Lower leg skin (tissue), 4 donors: ENCODE data around the gene TRIM13. TPM values are rescaled to one million over a fixed set of nuclear protein-coding genes. Genes with fewer than 3 reads are reported as not detected.
"Not testable (repeated sequence)": the region's sequence is repeated elsewhere in the genome, so short reads cannot be mapped to it uniquely, and the experiment has no call there.

Experiments
- DNase-seq, 2 donors: peaks; one replicate each; pipeline ENCODE4 v3.0.0-alpha.2; 2019; ENCODE audit warnings: low spot score in 2 of 2
- H3K4me3 ChIP-seq: fragments of 200-600 bp; sonication (generic); 2 replicates; pipeline ENCODE4 v1.5.1; 2017; ENCODE audit warnings: mild to moderate bottlenecking, low read depth; ENCODE audit not compliant: poor library complexity, severe bottlenecking
- POLR2A ChIP-seq, 2 donors: fragments of 450-650 bp; IDR thresholded peaks; one replicate each; pipeline ENCODE4 v1.6.1; 2016 to 2017; ENCODE audit warnings: antibody characterized with exemption in 2 of 2, mild to moderate bottlenecking in 1 of 2, moderate library complexity in 1 of 2
- WGBS, 2 donors: methylation state at CpG; one replicate each; pipeline ENCODE4 v1.1.5; 2018; 5-methylcytosine and 5-hydroxymethylcytosine counted together
- intact Hi-C: fragments of 100-400 bp; cut with DNase I; formaldehyde crosslinking; loops from one replicate; pipeline ENCODE4 v1.15.0; 2023; ENCODE audit warnings: low total_unique reads
- microRNA counts, 2 donors: library from miRNA; unstranded; fragments of <30 nt; microRNA quantifications; one replicate each; lab custom pipeline; 2016
- microRNA-seq, 2 donors: library from miRNA; unstranded; fragments of <30 nt; microRNA quantifications; one replicate each; pipeline ENCODE4, GENCODE V29; 2016; ENCODE audit warnings: borderline replicate concordance in 2 of 2, borderline number of aligned reads in 1 of 2
- total RNA-seq, 4 donors: library from RNA; depleted of rRNA; stranded (reverse); fragments of >200 nt; gene quantifications; one replicate each; pipeline ENCODE4 v1.1.0, GENCODE V29; 2016
- TF ChIP-seq, protein P1 (sequence below), 3 donors: fragments of 450-650 bp; IDR thresholded peaks; one replicate each; pipeline ENCODE4 v1.5.1; 2016; ENCODE audit warnings: antibody characterized with exemption in 3 of 3, mild to moderate bottlenecking in 3 of 3, moderate library complexity in 2 of 3

The TRIM13 gene
- total RNA-seq, 4 donors from 2014 or later: 19.4 to 39.2 (median 27.5) TPM

DNA sequence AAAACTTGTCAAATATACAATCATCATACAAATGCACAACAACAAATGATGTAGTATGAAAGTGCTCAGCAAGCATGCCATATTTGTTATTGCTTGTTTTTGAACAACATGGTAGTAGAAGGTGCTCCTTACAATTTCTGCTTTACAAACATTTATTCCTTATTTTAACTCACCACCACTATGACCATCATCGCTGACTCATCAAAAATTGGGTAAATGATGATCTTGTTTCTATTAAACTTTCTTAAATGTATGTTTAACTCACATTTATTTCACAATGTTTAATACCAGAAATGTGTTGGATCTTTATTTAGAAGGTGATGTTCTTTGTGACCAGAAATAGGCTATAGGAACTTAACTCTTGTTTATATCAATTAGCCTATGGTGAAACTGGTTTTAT, 63.9 kb downstream of the TRIM13 start:
- 97 to 98% methylated on average over 1 of the region's 1 CpG for WGBS, 2 donors
- H3K4me3 ChIP-seq: no peak overlapping the region
- no peak for DNase-seq
- TF ChIP-seq, protein P1, sequence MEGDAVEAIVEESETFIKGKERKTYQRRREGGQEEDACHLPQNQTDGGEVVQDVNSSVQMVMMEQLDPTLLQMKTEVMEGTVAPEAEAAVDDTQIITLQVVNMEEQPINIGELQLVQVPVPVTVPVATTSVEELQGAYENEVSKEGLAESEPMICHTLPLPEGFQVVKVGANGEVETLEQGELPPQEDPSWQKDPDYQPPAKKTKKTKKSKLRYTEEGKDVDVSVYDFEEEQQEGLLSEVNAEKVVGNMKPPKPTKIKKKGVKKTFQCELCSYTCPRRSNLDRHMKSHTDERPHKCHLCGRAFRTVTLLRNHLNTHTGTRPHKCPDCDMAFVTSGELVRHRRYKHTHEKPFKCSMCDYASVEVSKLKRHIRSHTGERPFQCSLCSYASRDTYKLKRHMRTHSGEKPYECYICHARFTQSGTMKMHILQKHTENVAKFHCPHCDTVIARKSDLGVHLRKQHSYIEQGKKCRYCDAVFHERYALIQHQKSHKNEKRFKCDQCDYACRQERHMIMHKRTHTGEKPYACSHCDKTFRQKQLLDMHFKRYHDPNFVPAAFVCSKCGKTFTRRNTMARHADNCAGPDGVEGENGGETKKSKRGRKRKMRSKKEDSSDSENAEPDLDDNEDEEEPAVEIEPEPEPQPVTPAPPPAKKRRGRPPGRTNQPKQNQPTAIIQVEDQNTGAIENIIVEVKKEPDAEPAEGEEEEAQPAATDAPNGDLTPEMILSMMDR (IDR thresholded peaks at IDR 0.05): no peak
- intact Hi-C loops: no loop called here

DNA sequence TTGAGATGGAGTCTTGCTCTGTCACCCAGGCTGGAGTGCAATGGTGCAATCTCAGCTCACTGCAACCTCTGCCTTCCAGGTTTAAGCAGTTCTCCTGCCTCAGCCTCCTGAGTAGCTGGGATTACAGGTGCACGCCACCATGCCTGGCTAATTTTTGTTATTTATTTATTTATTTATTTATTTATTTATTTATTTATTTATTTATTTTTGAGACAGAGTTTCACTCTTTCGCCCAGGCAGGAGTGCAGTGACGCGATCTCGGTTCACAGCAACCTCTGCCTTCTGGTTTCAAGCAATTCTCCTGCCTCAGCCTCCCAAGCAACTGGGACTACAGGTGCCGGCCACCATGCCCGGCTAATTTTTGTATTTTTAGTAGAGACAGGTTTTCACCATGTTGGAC, 65.5 kb downstream of the TRIM13 start:
- intact Hi-C loops, H3K4me3 ChIP-seq, DNase-seq: not testable (repeated sequence)
- 97 to 100% methylated on average over 7 of the region's 7 CpGs for WGBS, 2 donors

DNA sequence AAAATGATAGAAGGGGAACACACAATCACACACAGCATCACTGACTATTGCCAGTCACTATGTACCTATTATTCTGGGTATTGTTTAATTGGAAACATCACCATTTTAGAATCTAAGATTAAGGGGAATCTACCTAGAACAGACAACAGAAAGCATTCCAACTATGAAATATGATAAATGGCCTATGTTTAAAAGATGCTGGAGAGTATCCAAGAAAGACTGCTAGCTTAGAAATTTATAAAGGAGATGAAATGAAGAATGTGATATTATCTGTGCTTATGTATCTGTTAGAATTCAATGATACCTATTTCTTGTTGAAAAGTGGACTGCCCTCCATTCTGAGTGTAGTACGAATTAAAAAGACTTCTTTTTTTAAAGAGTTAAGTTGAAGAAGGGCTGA, 68.9 kb downstream of the TRIM13 start:
- intact Hi-C loops: no loop called here
- H3K4me3 ChIP-seq: no peak overlapping the region
- no peak for DNase-seq
- 73 to 90% methylated on average over 1 of the region's 1 CpG for WGBS, 2 donors
- TF ChIP-seq, protein P1 (IDR thresholded peaks at IDR 0.05): no peak
- no peak for TF ChIP-seq POLR2A (IDR thresholded peaks at IDR 0.05)

MicroRNA genes within 50 kb of the gene (microRNA counts, 767-probe panel; counts per million panel counts)
- microRNA hsa-miR-15a-5p (lab: Ali Mortazavi, UCI) (10,102 to 11,958 counts per million in 2 donors), microRNA hsa-miR-16-5p (lab: Ali Mortazavi, UCI) (10,433 to 12,273 counts per million in 2 donors)

Small RNA genes lying within 50 kb of the gene (microRNA-seq; reads per million reads assigned to microRNA genes)
- gene MIR15A (3,317 to 3,330 reads per million in 2 donors), gene MIR16-1 (1,773 to 1,891 reads per million in 2 donors), gene MIR3613 (25.1 to 25.5 reads per million in 2 donors)

Other genes starting within 250 kb of the TRIM13 start
- 10 to 100 TPM; 17.7 to 25.0 (median 24.8) TPM for gene KPNA3, start 204.4 kb upstream of the TRIM13 start, total RNA-seq
- gene SPRYD7, start 60.7 kb upstream of the TRIM13 start, total RNA-seq: 1 to 10 TPM; 6.4 to 9.3 (median 8.1) TPM
- 1 to 10 TPM in 1 of 4 donors, under 1 TPM in 1, not detected in 2; 0.78 to 5.1 TPM for gene KCNRG, start 18.4 kb downstream of the TRIM13 start, total RNA-seq